HCT116 (cell line): Measurements from ENCODE around the gene PPP1R36. TPM values are rescaled to one million over a fixed set of nuclear protein-coding genes. Genes with fewer than 3 reads are reported as not detected.

Experiments used
- ATAC-seq: fragments of 200-7000 bp; cut with Tn5 transposase; 2 replicates; pipeline ENCODE4 v1.9.1; 2020; ENCODE audit warnings: mild to moderate bottlenecking, moderate library complexity
- BruUV-seq: library from RNA; stranded (reverse); fragments of 400-500 nt; replicated peaks from 2 replicates; lab custom pipeline; 2021; lab: Mats Ljungman, UMichigan
- CTCF ChIA-PET: fragments of 300-600 bp; sonication (Branson Sonifier 250); formaldehyde crosslinking; loops from one replicate; lab custom pipeline; 2021; ENCODE audit warnings: antibody characterized with exemption; lab: Charles Lee
- POLR2A ChIA-PET: fragments of 300-600, 350-600 bp; sonication (Branson Sonifier 250); formaldehyde crosslinking; loops from one replicate; lab custom pipeline; 2021; ENCODE audit warnings: antibody characterized with exemption; lab: Charles Lee
- RAD21 ChIA-PET, 2 experiments: fragments of 300-600 bp; sonication (Branson Sonifier 250); formaldehyde crosslinking; loops; one replicate each; lab custom pipeline; 2023; ENCODE audit warnings: low total read pairs in 2 of 2; ENCODE audit not compliant: uncharacterized antibody in 2 of 2, unreplicated experiment in 2 of 2, low non-redundant PET in 1 of 2; lab: Charles Lee
- DNase-seq: peaks from one replicate; pipeline ENCODE4 v3.0.0-alpha.2; 2010; ENCODE audit warnings: low read depth, low spot score
- H2AFZ ChIP-seq: fragments of 200-600 bp; shearing (Covaris generic), sonication (generic); 2 replicates; pipeline ENCODE4 v1.6.1; 2017; ENCODE audit warnings: low read depth, mixed run types, mixed read lengths, antibody characterized with exemption, low read length; ENCODE audit not compliant: poor library complexity, severe bottlenecking
- H3K27ac ChIP-seq: 2 replicates; pipeline ENCODE4 v1.5.1; 2012; ENCODE audit warnings: low read depth, low read length
- H3K27me3 ChIP-seq: fragments of 200-600 bp; sonication (generic); 2 replicates; pipeline ENCODE4 v1.6.1; 2016; ENCODE audit warnings: mixed run types, low read length, mixed read lengths; ENCODE audit not compliant: insufficient read depth
- H3K36me3 ChIP-seq, 2 experiments: fragments of 200-500 bp in 1 of 2; fragments of 200-600 bp in 1 of 2; sonication (Bioruptor generic) in 1 of 2; sonication (generic) in 1 of 2; 2 replicates each; pipeline versions ENCODE4 v1.5.1 to v1.6.1; 2014 to 2016; ENCODE audit warnings: low read length in 2 of 2, inconsistent platforms in 1 of 2, mixed read lengths in 1 of 2, mixed run types in 1 of 2; ENCODE audit not compliant: insufficient read depth in 2 of 2, control insufficient read depth in 1 of 2
- H3K4me1 ChIP-seq, 2 experiments: fragments of 200-600 bp in 1 of 2; sonication (generic) in 1 of 2; 2 replicates each; pipeline versions ENCODE4 v1.5.1 to v1.6.1; 2012 to 2017; ENCODE audit warnings: low read length in 2 of 2, inconsistent platforms in 1 of 2, mild to moderate bottlenecking in 1 of 2, mixed read lengths in 1 of 2, mixed run types in 1 of 2, moderate library complexity in 1 of 2; ENCODE audit not compliant: insufficient read depth in 2 of 2, control insufficient read depth in 1 of 2
- H3K4me2 ChIP-seq: fragments of 200-600 bp; sonication (generic); 2 replicates; pipeline ENCODE4 v1.6.1; 2017; ENCODE audit warnings: mixed run types, low read length, mixed read lengths
- H3K4me3 ChIP-seq, 2 experiments: fragments of 200-600 bp in 1 of 2; sonication (generic) in 1 of 2; replicated peaks in 1 of 2; 2 replicates each; pipeline ENCODE4 v1.5.1; 2011 to 2016; ENCODE audit warnings: low read length in 2 of 2, control low read depth in 1 of 2, low read depth in 1 of 2, mild to moderate bottlenecking in 1 of 2, mixed read lengths in 1 of 2, mixed run types in 1 of 2
- H3K79me2 ChIP-seq: fragments of 200-600 bp; sonication (generic); 2 replicates; pipeline ENCODE4 v1.6.1; 2017; ENCODE audit warnings: mild to moderate bottlenecking, mixed run types, low read length, moderate library complexity, mixed read lengths; ENCODE audit not compliant: insufficient read depth
- H3K9ac ChIP-seq: fragments of 200-600 bp; sonication (generic); 2 replicates; pipeline ENCODE4 v1.6.1; 2016; ENCODE audit warnings: low read length, mixed read lengths
- H3K9me2 ChIP-seq: fragments of 200-600 bp; sonication (generic), shearing (Covaris generic); 2 replicates; pipeline ENCODE4 v1.6.1; 2017; ENCODE audit warnings: mixed run types, mild to moderate bottlenecking, moderate library complexity; ENCODE audit not compliant: insufficient read depth
- H3K9me3 ChIP-seq, 2 experiments: fragments of 200-500 bp in 1 of 2; fragments of 200-600 bp in 1 of 2; sonication (Bioruptor generic) in 1 of 2; sonication (generic) in 1 of 2; 2 replicates each; pipeline ENCODE4 v1.6.1; 2014 to 2017; ENCODE audit warnings: low read length in 2 of 2, mixed read lengths in 2 of 2, inconsistent platforms in 1 of 2, low read depth in 1 of 2, mild to moderate bottlenecking in 1 of 2, mixed run types in 1 of 2, moderate library complexity in 1 of 2; ENCODE audit not compliant: control insufficient read depth in 1 of 2, insufficient read depth in 1 of 2
- H4K20me1 ChIP-seq: fragments of 200-600 bp; sonication (generic), shearing (Covaris generic); 2 replicates; pipeline ENCODE4 v1.6.1; 2017; ENCODE audit warnings: mixed run types, mild to moderate bottlenecking, moderate library complexity; ENCODE audit not compliant: insufficient read depth
- ATF3 ChIP-seq: IDR thresholded peaks from 2 replicates; pipeline ENCODE4 v1.6.1; 2012
- CBX3 ChIP-seq: IDR thresholded peaks from 2 replicates; pipeline ENCODE4 v1.6.1; 2012; ENCODE audit warnings: low read depth
- CEBPB ChIP-seq: IDR thresholded peaks from 2 replicates; pipeline ENCODE4 v1.6.1; 2012; ENCODE audit warnings: low read depth
- CTCF ChIP-seq, 3 experiments: fragments of 200-600 bp in 1 of 3; sonication (generic) in 1 of 3; IDR thresholded peaks in 2 of 3; conservative IDR thresholded peaks in 1 of 3; 2 replicates each; pipeline ENCODE4 v1.5.1; 2012 to 2017; ENCODE audit warnings: low read depth in 2 of 3, low read length in 2 of 3, antibody characterized with exemption in 1 of 3, borderline replicate concordance in 1 of 3, control low read depth in 1 of 3, mild to moderate bottlenecking in 1 of 3, mixed read lengths in 1 of 3, mixed run types in 1 of 3, moderate library complexity in 1 of 3; ENCODE audit not compliant: insufficient read depth in 1 of 3
- EGR1 ChIP-seq: IDR thresholded peaks from 2 replicates; pipeline ENCODE4 v1.6.1; 2012; ENCODE audit warnings: low read depth
- ELF1 ChIP-seq: IDR thresholded peaks from 2 replicates; pipeline ENCODE4 v1.6.1; 2012; ENCODE audit warnings: low read depth, borderline replicate concordance
- EZH2 ChIP-seq: fragments of 200-600 bp; sonication (generic); IDR thresholded peaks from 2 replicates; pipeline ENCODE4 v1.6.1; 2017; ENCODE audit warnings: antibody characterized with exemption, mixed run types
- EZH2phosphoT487 ChIP-seq: fragments of 200-600 bp; IDR thresholded peaks from 2 replicates; pipeline ENCODE4 v1.6.1; 2018; ENCODE audit warnings: antibody characterized with exemption, borderline replicate concordance
- FOSL1 ChIP-seq: IDR thresholded peaks from 2 replicates; pipeline ENCODE4 v1.6.1; 2012; ENCODE audit warnings: low read depth
- JUND ChIP-seq: IDR thresholded peaks from 2 replicates; pipeline ENCODE4 v1.6.1; 2012
- MAX ChIP-seq: IDR thresholded peaks from 2 replicates; pipeline ENCODE4 v1.6.1; 2012
- POLR2A ChIP-seq: IDR thresholded peaks from 2 replicates; pipeline ENCODE4 v1.7.0; 2011; ENCODE audit warnings: borderline replicate concordance; ENCODE audit not compliant: insufficient read depth, insufficient read length; ENCODE audit errors: extremely low read depth
- POLR2AphosphoS5 ChIP-seq: IDR thresholded peaks from 2 replicates; pipeline ENCODE4 v1.6.1; 2011; ENCODE audit warnings: mild to moderate bottlenecking, low read depth, low read length, moderate library complexity
- RAD21 ChIP-seq: IDR thresholded peaks from 2 replicates; pipeline ENCODE4 v1.6.1; 2012; ENCODE audit warnings: low read depth, mild to moderate bottlenecking
- REST ChIP-seq: IDR thresholded peaks from 2 replicates; pipeline ENCODE4 v1.6.1; 2012; ENCODE audit warnings: low read depth
- SIN3A ChIP-seq: IDR thresholded peaks from 2 replicates; pipeline ENCODE4 v1.6.1; 2012; ENCODE audit warnings: low read depth
- SP1 ChIP-seq: IDR thresholded peaks from 2 replicates; pipeline ENCODE4 v1.6.1; 2012; ENCODE audit warnings: low read depth
- SRF ChIP-seq: IDR thresholded peaks from 2 replicates; pipeline ENCODE4 v1.6.1; 2012; ENCODE audit warnings: low read depth
- TCF7L2 ChIP-seq: IDR thresholded peaks from 2 replicates; pipeline ENCODE4 v1.7.0; 2011; ENCODE audit warnings: borderline replicate concordance, inconsistent platforms; ENCODE audit not compliant: insufficient read depth, insufficient read length; ENCODE audit errors: extremely low read depth
- YY1 ChIP-seq: IDR thresholded peaks from 2 replicates; pipeline ENCODE4 v1.6.1; 2011; ENCODE audit warnings: low read length, low read depth, moderate library complexity, mild to moderate bottlenecking; ENCODE audit not compliant: insufficient replicate concordance; ENCODE audit errors: extremely low read depth
- ZFX ChIP-seq: fragments of 450-650 bp; IDR thresholded peaks from 2 replicates; pipeline ENCODE4 v1.6.1; 2017
- ZNF274 ChIP-seq: fragments of 200-500 bp; sonication (Bioruptor generic); IDR thresholded peaks from 2 replicates; pipeline ENCODE4 v1.6.1; 2014; ENCODE audit warnings: mild to moderate bottlenecking, low read depth, low read length, inconsistent platforms
- intact Hi-C: fragments of 100-400 bp; cut with micrococcal nuclease; formaldehyde crosslinking; loops from 2 replicates; pipeline ENCODE4 v1.10.0; 2022
- total RNA-seq: library from RNA; stranded (reverse); gene quantifications from one replicate; pipeline ENCODE4 v1.2.1, GENCODE V29; 2021; ENCODE audit not compliant: unreplicated experiment

The PPP1R36 gene
- total RNA-seq, 1 experiment from 2014 or later = 0.47 TPM

- Histone ChIP-seq H4K20me1 (no peaks in the 10 kb centered on the region), H3K36me3 (no peaks in the 10 kb centered on the region), H3K79me2 (no peaks in the 10 kb centered on the region), H3K9me3 (no peaks in the 10 kb centered on the region; a peak in 1 of 4 replicates), H3K9me2 (no peaks in the 10 kb centered on the region), H3K27ac (peak within 1 kb of the TSS; percentile 36), H3K4me2 (peak within 1 kb of the TSS; percentile 84), H3K4me1 (peaks cover 3 to 23% of the 10 kb centered on the region in 2 experiments; a peak in 2 of 4 replicates), H3K4me3 (peak within 1 kb of the TSS; percentile 38 to 60), H3K9ac (peak within 1 kb of the TSS; percentile 71), H2AFZ (peak within 1 kb of the TSS; percentile 72), H3K27me3 (no peaks in the 10 kb centered on the region)
- TSS peak; percentile 37 for BruUV-seq
- ChIA-PET POLR2A (no interaction called here), CTCF (interaction anchor here (1.1 to 1.5 kb wide), 2 partner anchors 11 to 95 kb away, joined by 5 to 7 read pairs; no protein-coding TSS in a partner anchor), RAD21 (no interaction called here)
- intact Hi-C loops = loop anchor here (10.0 kb wide), 1 partner anchor 94 kb away; no protein-coding TSS in a partner anchor
- peak; percentile 94 for ATAC-seq
- DNase-seq = peak; percentile 94
- TF ChIP-seq POLR2A (peak; percentile 72), REST (no peak), CEBPB (no peak), EZH2phosphoT487 (no peak), EZH2 (no peak), POLR2AphosphoS5 (peak; percentile 44; the same call in 1 of the 2 replicates), MAX (peak; percentile 85), EGR1 (no peak), SP1 (peak; percentile 91), FOSL1 (no peak), ATF3 (no peak), TCF7L2 (peak; percentile 52), JUND (no peak), YY1 (peak; percentile 4), ZFX (no peak), SIN3A (no peak), RAD21 (peak; percentile 69), ELF1 (no peak), CTCF (IDR thresholded peaks at IDR 0.05 in 2 of 3, conservative IDR thresholded peaks at IDR 0.05 in 1 of 3; ENCODE audit: borderline replicate concordance in 1 of 3, insufficient read depth in 1 of 3, low read depth in 2 of 3, low read length in 2 of 3) (peak; percentile 51 to 79 (median 65); a peak in 5 of 6 replicates), ZNF274 (no peak), CBX3 (0 out of 2 replicates have a peak, but pooled peaks have one; percentile 42), SRF (no peak)
Observed at GRCh38 chr14:64540208-64541202, 9.3 kb upstream of the PPP1R36 start, which contains the start of gene HSPA2. TSS of gene HSPA2 (plus strand) at chr14:64540741. CDS start at chr14:64540850, 109 bp downstream.
